GM21529 (cell line): ENCODE data around the gene CLRN2.
"Not testable (repeated sequence)": the region's sequence is repeated elsewhere in the genome, so short reads cannot be mapped to it uniquely, and the experiment has no call there.

Experiments used
- ATAC-seq: cut with Tn5 transposase; IDR thresholded peaks from one replicate; pipeline ENCODE4 v1.9.1; 2021; ENCODE audit not compliant: unreplicated experiment

The CLRN2 gene

DNA sequence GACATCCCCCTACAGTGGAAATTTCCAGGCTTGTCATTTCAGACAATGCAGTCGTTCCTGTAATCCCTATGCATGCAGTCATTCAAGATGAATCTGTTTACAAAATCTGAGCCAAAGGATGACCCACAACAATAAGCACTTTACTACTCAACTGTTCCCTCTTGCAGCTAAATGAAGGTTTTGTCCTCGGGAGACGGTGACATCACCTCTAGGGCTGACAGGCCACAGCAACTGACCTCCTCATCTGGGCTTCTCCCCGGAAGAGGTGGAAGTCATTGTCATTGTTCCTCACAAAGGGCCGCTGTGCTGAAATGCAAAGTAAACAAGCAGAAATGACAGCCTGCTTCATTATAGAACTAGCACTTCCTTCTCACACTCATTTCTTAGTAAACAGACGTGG lies 29.2 kb downstream of the CLRN2 start:
- ATAC-seq: no peak

DNA sequence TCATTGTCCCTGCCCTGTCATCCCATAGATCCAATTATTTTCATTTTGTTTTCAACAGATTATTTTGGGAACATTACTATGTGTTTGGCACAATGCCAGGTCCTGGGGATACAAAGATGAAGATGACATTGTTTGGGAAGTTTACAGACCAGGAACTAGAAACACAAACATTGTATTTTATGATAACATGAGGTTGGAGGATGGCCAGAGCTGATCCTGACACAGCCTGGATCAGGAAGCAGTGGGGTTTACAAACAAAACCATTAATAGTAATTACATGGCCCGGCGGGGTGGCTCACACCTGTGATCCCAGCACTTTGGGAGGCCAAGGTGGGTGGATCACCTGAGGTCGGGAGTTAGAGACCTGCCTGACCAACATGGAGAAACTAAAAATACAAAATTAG lies 29.9 kb downstream of the CLRN2 start:
- no peak for ATAC-seq

DNA sequence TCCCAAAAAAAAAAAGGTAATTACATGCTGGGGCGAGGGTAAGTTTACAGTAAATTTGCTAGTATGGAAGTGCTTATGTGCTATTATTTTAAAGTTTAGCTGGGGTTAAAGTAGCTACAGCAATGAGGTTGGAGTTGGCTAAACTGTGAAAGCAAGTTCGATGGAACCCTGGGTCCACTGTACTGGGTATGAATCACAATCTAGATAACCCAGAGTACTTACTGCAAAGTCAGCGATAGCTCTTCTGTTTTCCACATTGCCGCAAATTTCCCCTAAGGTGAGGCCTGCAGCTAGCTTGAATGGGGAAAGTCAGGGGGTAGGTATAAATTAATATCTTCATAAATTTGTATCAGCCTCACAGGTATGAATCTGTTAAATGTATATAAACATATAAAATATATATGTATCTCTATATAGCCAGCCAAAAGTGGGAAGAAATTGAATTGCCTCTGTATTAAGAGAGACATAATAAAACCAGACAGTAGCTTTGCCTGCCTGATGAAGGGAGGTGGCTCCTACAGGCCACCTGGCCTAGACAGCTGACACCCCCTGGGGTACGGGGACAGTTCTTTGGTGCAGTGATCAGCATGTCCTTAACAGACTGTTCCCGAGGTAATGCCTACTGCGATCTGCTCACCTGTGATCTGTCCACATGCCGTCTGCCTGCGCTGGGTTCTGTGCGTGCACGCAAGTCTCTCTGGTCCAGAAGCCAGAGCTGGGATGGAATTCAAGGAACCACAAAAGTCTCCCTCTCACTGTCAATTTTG lies 30.6 kb downstream of the CLRN2 start:
- no peak for ATAC-seq

DNA sequence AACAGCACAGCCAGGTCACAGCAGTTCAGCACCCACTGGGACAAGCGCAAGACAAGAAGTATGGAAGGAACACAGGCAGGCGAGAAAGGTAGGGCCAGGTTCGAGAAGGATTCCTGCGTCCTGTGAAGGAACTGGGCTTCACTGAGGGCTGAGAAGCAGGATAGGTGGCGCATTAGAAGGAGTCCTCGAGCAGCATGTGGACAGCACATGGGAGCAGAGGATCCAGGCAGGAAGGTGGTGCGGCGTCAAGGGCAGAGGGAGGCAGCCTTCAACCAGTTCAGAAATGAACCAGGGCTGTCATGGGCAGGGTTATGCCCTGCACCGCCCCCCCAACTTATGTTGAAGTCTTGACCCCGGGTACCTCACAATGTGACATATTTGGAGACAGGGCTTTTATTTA lies 31.3 kb downstream of the CLRN2 start:
- no peak for ATAC-seq

DNA sequence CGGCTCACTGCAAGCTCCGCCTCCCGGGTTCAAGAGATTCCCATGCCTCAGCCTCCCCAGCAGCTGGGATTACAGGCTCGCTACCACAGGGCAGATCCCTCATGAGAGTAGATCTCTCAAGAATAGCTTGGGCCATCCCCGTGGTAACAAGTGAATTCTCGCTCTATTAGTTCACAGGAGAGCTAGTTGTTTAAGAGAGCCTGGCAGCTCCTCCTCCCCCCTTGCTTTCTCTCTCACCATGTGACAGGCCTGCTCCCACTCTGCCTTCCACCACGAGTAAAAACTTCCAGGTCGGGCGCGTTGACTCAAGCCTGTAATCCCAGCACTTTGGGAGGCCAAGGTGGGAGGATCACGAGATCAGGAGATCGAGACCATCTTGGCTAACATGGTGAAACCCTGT lies 31.7 kb downstream of the CLRN2 start:
- no peak for ATAC-seq

DNA sequence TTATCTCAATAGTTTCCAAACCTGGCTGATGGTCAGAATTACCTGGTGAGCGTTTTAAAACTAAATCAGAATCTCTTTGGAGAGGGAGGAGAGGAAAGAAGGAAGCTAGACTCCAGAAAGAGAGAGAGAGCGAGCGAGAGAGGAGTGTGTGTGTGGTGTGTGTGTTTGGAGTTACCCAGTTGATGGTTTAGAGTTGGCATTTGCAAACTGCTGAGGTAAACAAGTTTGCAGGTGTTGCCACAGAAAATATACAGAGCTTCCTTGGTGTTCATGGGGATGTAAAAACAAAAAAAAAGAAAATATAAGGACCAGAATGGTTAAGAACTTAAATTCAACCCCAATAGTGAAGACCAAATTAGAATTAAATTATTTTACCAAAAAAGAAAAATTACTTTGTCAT lies 35.6 kb downstream of the CLRN2 start:
- ATAC-seq: no peak

DNA sequence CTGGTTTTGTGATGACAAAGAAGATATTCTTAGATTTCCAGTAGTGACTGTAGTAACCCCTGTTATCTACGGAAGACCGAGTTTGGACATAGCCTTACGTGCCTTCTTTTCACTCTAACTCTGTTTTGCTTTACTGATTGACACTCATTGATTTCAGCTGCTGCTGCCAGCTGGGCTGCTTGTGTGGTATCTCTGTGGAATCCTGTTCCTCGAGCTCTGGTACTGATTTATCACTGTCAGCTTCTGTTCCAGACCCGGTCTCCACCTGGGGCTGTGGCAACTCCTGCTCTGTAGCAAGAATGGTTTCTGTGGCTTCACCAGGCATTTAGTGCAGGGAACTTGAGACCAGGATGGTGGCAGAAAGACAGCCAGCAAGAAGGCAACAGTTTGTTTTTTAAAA lies 37.5 kb downstream of the CLRN2 start:
- no peak for ATAC-seq

DNA sequence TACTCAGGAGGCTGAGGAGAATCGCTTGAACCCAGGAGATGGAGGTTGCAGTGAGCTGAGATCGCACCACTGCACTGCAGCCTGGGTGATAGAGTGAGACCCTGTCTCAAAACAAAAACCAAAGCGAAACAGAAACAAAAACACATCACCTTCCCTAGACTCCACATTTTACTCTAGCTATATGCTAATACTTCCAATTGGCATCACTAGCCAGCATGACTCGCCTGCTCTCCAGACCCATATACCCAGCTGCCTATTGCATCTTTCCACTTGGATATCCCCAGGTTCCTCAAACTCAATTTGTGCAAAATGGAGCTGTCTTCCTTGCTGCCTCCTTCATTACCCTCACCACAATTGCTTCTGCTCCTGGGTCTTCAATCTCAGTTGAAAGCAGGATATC lies 39.6 kb downstream of the CLRN2 start:
- ATAC-seq: no peak

DNA sequence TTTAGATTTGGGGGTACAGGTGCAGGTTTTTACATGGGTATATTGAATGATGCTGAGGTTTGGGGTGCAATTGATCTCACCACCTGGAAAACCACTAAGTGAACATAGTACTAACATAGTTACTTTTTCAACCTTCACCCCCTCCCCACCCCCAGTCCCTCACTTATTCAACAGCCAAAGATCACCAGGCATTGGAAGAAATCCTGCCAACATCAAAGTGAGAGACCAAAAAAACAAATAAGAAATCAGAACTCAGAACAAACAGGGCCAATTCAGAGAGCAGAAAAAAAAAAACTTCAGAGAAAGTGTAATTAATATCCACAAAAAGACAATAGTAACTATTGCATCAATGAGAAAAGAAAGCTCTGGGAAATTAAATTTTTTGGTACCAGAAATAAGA lies 41.5 kb downstream of the CLRN2 start:
- no peak for ATAC-seq

DNA sequence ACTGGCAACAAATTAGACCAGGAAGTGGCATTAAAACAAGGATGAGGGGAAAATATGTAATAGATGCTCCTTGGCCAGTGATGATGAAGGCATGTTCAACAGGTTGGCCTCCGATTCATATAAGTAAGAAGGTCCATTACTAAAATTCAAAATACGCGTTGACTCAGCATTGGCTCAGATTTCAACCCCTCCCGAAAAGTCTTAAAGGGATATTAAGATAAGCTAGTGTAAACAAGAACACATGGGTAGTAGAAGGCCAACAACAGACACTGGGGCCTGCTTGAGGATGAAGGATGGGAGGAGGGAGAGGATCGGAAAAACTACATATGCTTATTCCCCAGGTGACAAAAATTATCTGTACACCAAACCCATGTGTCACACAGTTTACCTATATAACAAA lies 42.9 kb downstream of the CLRN2 start:
- no peak for ATAC-seq

DNA sequence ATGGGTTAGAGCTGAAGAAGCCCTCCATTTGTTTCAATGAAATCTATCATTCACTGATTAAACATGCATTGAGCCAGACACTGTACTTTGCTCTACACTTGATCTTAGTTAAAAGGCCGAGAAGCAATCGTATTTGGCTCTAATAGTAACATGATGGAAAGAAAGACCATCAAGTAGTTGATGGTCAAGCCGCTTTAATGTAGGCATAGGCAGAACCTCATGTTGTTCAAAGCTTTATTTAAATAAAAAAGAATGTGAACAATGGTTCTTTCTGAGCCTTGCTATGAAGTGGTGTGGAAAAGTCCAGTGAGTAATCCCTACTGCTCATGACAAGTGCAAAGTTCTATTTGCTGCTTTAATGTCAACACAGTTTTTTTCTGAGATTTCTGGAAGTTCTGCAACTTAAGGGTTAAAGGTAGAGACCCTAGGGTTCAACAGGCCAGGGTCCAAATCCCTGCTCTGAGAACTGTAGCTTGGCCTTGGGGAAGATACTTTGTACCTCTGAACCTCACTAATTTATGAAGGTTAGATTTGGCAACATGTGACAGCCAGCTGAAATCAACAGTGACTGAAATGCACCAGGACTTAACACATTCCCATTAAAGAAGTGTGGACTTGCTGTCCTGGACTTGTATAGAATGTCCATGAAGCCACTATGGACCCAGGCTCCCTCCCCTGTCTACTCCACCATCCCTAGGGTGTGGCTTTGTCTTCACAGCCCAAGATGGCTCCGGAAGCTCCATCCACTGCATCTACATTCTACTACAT lies 44.2 kb downstream of the CLRN2 start:
- no peak for ATAC-seq

DNA sequence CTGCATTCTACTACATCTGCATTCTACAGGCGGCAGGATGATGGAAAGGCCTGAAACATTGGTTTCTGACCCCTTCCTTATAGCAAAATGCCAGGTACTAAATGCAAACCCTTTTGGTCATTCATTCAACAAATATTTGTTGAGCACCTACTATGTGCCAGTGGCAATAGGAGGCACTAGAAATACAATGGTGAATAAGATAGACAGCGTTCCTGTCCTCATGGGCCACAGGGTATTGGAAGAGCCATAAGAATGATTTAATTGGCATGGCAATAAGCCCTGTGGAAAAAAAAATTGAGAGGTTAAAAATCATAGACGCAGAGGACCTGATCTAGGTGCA lies 44.7 kb downstream of the CLRN2 start:
- no peak for ATAC-seq

DNA sequence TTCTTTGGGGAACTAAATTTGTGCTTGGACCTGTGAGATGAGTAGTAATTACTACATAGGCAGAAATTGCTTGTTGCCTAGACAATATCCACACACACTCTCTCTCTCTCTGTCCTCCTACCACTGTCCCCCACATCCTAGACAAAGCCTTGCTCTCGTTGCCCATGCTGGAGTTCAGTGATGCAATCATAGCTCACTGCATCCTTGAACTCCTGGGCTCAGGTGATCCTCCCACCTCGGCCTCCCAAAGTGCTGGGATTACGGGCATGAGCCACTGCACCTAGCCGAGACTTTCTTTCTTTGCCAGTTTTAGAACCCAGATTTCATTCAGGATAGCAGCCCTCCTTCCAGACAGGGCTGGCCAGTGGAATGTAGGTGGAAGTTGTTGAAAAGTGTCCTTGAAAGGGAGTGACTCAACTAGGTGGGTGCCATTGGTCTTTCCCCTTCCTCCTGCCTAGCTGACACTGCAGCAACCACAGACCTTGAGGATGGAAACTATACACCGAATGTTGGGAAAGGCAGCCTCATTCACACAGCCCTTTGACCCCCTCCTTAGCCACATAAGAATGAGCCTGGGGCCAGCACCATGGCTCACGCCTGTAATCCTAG lies 45.2 kb downstream of the CLRN2 start:
- no peak for ATAC-seq

DNA sequence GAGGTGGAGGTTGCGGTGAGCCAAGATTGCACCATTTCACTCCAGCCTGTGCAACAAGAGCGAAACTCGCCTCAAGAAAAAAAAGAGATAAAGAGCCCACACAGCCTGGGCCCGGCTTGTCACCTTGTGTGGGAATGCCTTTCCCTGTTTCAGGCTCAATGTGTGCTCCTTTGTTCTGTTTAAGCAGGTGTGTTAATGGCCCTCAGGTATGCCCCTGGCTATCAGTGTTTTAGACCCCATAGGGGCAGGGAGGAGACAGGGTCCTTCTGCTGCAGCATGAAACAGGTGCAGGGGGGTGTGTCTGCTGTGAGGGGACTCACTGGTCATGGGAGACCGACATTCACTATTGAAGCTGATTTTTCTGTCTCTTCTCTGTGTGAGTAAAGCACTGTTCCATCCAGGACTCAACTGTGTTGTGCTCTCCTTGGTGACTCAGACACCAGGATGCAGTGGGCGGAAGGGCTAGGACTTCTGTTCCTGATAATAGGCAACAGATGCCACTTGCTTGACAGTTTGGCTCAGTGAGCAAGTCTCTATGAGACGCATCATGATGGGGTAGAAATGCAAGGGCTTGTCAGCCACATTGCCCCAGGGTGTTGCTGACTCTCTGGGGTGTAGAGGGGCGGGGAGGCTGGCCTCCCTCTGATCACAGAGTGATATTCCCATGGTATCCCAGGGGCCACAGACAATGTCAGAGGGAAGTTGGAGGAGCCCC lies 46.4 kb downstream of the CLRN2 start:
- no peak for ATAC-seq

DNA sequence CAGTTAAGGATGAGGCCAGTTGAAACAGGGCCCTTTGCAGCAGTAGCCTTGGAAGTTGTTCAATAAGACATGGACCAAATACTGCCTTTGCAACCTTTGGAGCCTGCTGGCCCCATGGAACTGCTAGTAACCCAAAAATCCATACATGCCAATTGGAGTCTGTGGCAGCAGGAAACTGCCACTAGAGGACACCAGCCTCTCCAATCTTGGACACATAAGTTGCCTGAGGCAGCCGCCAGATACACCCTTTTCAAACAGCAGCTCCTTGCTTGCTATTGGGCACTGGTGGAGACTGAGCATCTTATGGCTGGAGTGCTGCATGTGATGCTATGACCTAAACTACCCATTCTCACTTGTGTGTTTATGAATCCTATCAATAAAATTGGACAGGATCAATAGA lies 47.2 kb downstream of the CLRN2 start:
- ATAC-seq: no peak

DNA sequence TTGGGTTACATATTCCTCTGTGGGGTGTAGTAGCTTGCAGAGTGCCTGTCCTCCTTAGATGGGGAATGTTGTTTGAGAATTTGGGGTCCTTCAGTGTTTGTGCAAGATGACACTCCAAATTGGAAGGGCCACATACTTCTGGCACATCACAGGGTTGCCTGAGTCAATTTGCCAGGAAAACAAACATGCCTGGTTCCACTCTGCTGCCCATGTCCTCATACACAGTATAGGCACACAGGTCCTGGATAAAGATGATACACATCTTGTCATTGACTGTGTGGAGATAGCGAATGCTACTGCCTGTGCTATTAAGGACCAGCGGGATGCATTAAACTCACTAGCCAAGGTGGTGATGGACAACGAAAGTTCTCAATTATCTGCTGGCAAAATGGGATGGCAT lies 50.9 kb downstream of the CLRN2 start:
- no peak for ATAC-seq

DNA sequence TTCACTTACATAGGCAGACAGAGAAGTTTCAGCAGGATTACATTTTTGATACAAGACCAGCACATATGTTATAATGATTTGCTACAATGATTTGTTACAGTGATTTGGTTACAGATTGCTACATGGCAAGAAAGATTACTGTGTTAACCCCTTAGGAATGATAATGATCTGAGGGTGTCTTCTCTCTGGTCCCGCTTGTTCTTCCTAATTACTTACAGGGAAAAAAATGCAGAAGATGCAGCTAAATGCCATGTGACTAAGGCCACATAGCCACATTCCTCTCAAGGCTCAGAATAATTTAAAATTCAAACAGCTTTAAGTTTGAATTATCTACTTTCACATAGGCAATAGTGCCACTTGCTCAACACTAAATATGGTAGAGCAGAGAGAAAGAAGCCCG lies 52.3 kb downstream of the CLRN2 start:
- ATAC-seq: no peak

DNA sequence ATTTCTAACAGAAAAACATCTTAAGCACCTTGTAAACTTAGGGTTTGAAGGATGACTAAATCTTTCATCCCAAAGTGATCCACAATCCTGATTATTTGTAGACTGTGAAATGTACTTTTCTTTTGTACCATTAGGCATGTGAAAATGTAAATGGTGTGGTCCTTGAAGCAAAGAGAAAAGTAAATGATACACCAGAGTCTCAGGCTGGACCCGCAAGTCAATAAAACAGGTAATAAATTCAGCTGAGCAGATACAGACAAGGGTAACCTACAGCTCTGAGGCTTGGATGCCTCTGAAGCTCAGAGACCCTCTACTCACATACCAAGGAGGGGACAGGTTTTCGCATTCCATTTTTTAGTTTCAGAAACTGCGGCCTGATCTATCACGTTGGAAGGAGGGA lies 59.2 kb downstream of the CLRN2 start:
- no peak for ATAC-seq

DNA sequence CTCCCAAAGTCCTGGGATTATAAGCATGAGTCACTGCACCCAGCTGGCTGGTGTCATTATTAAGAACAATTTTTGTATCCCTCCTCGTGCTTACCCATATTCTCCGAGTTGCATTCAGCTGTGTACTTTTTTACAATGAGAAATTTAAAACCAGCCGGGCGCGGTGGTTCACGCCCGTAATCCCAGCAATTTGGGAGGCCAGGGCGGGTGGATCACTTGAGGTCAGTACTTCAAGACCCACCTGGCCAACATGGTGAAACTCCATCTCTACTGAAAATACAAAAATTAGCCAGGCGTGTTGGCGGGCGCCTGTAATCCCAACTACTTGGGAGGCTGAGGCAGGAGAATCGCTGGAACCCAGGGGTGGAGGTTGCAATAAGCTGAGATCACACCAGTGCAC lies 60.2 kb downstream of the CLRN2 start:
- not testable (repeated sequence) for ATAC-seq
